ENCODE data around the gene SETD3.
"Not testable (repeated sequence)": the region's sequence is repeated elsewhere in the genome, so short reads cannot be mapped to it uniquely, and the experiment has no call there.

Gene SETD3

GRCh38 chr14:99357916-99358390 lies 122.7 kb downstream of the SETD3 start:
- no peaks in the 10 kb centered on the region for H3K4me1 ChIP-seq (ENCODE audit: insufficient read depth, low read length)
- peaks cover 0 to 3% of the 10 kb centered on the region in 2 donors for H3K27me3 ChIP-seq (ENCODE audit: control insufficient read depth in 1 of 2, insufficient read depth in 2 of 2, low read length in 2 of 2)
- no peak overlapping the region for H3K4me3 ChIP-seq (ENCODE audit: low read depth in 1 of 2, low read length in 2 of 2)
- no peak overlapping the region for H3K9ac ChIP-seq (ENCODE audit: low read length)
- H3K9me3 ChIP-seq (ENCODE audit: low read length) = no peaks in the 10 kb centered on the region
- no peaks in the 10 kb centered on the region for H3K36me3 ChIP-seq (ENCODE audit: insufficient read depth, low read length)
- no peak overlapping the region for H3K27ac ChIP-seq (ENCODE audit: low read depth, low read length)

GRCh38 chr14:99357151-99357915 lies 123.3 kb downstream of the SETD3 start:
- Histone ChIP-seq H3K9ac (ENCODE audit: low read length) (no peak overlapping the region), H3K9me3 (ENCODE audit: low read length) (no peaks in the 10 kb centered on the region), H3K4me3 (ENCODE audit: low read depth in 1 of 2, low read length in 2 of 2) (no peak overlapping the region), H3K4me1 (ENCODE audit: insufficient read depth, low read length) (no peaks in the 10 kb centered on the region), H3K27ac (ENCODE audit: low read depth, low read length) (no peak overlapping the region), H3K27me3 (ENCODE audit: control insufficient read depth in 1 of 2, insufficient read depth in 2 of 2, low read length in 2 of 2) (peaks cover 0 to 4% of the 10 kb centered on the region in 2 donors), H3K36me3 (ENCODE audit: insufficient read depth, low read length) (no peaks in the 10 kb centered on the region)

GRCh38 chr14:99356031-99356608 lies 124.5 kb downstream of the SETD3 start:
- Histone ChIP-seq H3K27ac (ENCODE audit: low read depth, low read length) (no peak overlapping the region), H3K4me1 (ENCODE audit: insufficient read depth, low read length) (no peaks in the 10 kb centered on the region), H3K4me3 (ENCODE audit: low read depth in 1 of 2, low read length in 2 of 2) (no peak overlapping the region), H3K9ac (ENCODE audit: low read length) (no peak overlapping the region), H3K36me3 (ENCODE audit: insufficient read depth, low read length) (no peaks in the 10 kb centered on the region), H3K27me3 (ENCODE audit: control insufficient read depth in 1 of 2, insufficient read depth in 2 of 2, low read length in 2 of 2) (peaks cover 0 to 4% of the 10 kb centered on the region in 2 donors), H3K9me3 (ENCODE audit: low read length) (no peaks in the 10 kb centered on the region)

- Histone ChIP-seq H3K4me3 (ENCODE audit: low read depth in 1 of 2, low read length in 2 of 2) (no peak overlapping the region), H3K4me1 (ENCODE audit: insufficient read depth, low read length) (no peaks in the 10 kb centered on the region), H3K27ac (ENCODE audit: low read depth, low read length) (no peak overlapping the region), H3K9me3 (ENCODE audit: low read length) (no peaks in the 10 kb centered on the region), H3K36me3 (ENCODE audit: insufficient read depth, low read length) (no peaks in the 10 kb centered on the region), H3K9ac (ENCODE audit: low read length) (no peak overlapping the region), H3K27me3 (ENCODE audit: control insufficient read depth in 1 of 2, insufficient read depth in 2 of 2, low read length in 2 of 2) (peaks cover 0 to 4% of the 10 kb centered on the region in 2 donors)
Measured at GRCh38 chr14:99354166-99354875, 126.3 kb downstream of the SETD3 start.

GRCh38 chr14:99352688-99353280 lies 127.9 kb downstream of the SETD3 start:
- no peaks in the 10 kb centered on the region for H3K4me1 ChIP-seq (ENCODE audit: insufficient read depth, low read length)
- peaks cover 0 to 4% of the 10 kb centered on the region in 2 donors for H3K27me3 ChIP-seq (ENCODE audit: control insufficient read depth in 1 of 2, insufficient read depth in 2 of 2, low read length in 2 of 2)
- no peak overlapping the region for H3K4me3 ChIP-seq (ENCODE audit: low read depth in 1 of 2, low read length in 2 of 2)
- no peak overlapping the region for H3K27ac ChIP-seq (ENCODE audit: low read depth, low read length)
- H3K9me3 ChIP-seq (ENCODE audit: low read length) = no peaks in the 10 kb centered on the region
- no peaks in the 10 kb centered on the region for H3K36me3 ChIP-seq (ENCODE audit: insufficient read depth, low read length)
- no peak overlapping the region for H3K9ac ChIP-seq (ENCODE audit: low read length)

- H3K27me3 ChIP-seq (ENCODE audit: control insufficient read depth in 1 of 2, insufficient read depth in 2 of 2, low read length in 2 of 2) = peaks cover 0 to 4% of the 10 kb centered on the region in 2 donors
- no peaks in the 10 kb centered on the region for H3K9me3 ChIP-seq (ENCODE audit: low read length)
- H3K4me3 ChIP-seq (ENCODE audit: low read depth in 1 of 2, low read length in 2 of 2) = no peak overlapping the region
- no peaks in the 10 kb centered on the region for H3K36me3 ChIP-seq (ENCODE audit: insufficient read depth, low read length)
- no peak overlapping the region for H3K9ac ChIP-seq (ENCODE audit: low read length)
- no peak overlapping the region for H3K27ac ChIP-seq (ENCODE audit: low read depth, low read length)
- no peaks in the 10 kb centered on the region for H3K4me1 ChIP-seq (ENCODE audit: insufficient read depth, low read length)
Measured at GRCh38 chr14:99351166-99352007, 129.3 kb downstream of the SETD3 start.

GRCh38 chr14:99350751-99351150 lies 129.9 kb downstream of the SETD3 start:
- no peaks in the 10 kb centered on the region for H3K9me3 ChIP-seq (ENCODE audit: low read length)
- H3K27ac ChIP-seq (ENCODE audit: low read depth, low read length) = no peak overlapping the region
- H3K9ac ChIP-seq (ENCODE audit: low read length) = no peak overlapping the region
- peaks cover 0 to 4% of the 10 kb centered on the region in 2 donors for H3K27me3 ChIP-seq (ENCODE audit: control insufficient read depth in 1 of 2, insufficient read depth in 2 of 2, low read length in 2 of 2)
- no peaks in the 10 kb centered on the region for H3K4me1 ChIP-seq (ENCODE audit: insufficient read depth, low read length)
- H3K4me3 ChIP-seq (ENCODE audit: low read depth in 1 of 2, low read length in 2 of 2) = no peak overlapping the region
- H3K36me3 ChIP-seq (ENCODE audit: insufficient read depth, low read length) = no peaks in the 10 kb centered on the region

GRCh38 chr14:99349721-99350495 lies 130.8 kb downstream of the SETD3 start:
- Histone ChIP-seq H3K27ac (ENCODE audit: low read depth, low read length) (no peak overlapping the region), H3K4me3 (ENCODE audit: low read depth in 1 of 2, low read length in 2 of 2) (no peak overlapping the region), H3K36me3 (ENCODE audit: insufficient read depth, low read length) (no peaks in the 10 kb centered on the region), H3K4me1 (ENCODE audit: insufficient read depth, low read length) (no peaks in the 10 kb centered on the region), H3K9ac (ENCODE audit: low read length) (no peak overlapping the region), H3K9me3 (ENCODE audit: low read length) (no peaks in the 10 kb centered on the region), H3K27me3 (ENCODE audit: control insufficient read depth in 1 of 2, insufficient read depth in 2 of 2, low read length in 2 of 2) (peaks cover 0 to 4% of the 10 kb centered on the region in 2 donors)

GRCh38 chr14:99348816-99349614 lies 131.6 kb downstream of the SETD3 start:
- no peak overlapping the region for H3K9ac ChIP-seq (ENCODE audit: low read length)
- no peaks in the 10 kb centered on the region for H3K36me3 ChIP-seq (ENCODE audit: insufficient read depth, low read length)
- H3K4me1 ChIP-seq (ENCODE audit: insufficient read depth, low read length) = no peaks in the 10 kb centered on the region
- H3K27ac ChIP-seq (ENCODE audit: low read depth, low read length) = no peak overlapping the region
- no peak overlapping the region for H3K4me3 ChIP-seq (ENCODE audit: low read depth in 1 of 2, low read length in 2 of 2)
- no peaks in the 10 kb centered on the region for H3K9me3 ChIP-seq (ENCODE audit: low read length)
- peaks cover 0 to 4% of the 10 kb centered on the region in 2 donors for H3K27me3 ChIP-seq (ENCODE audit: control insufficient read depth in 1 of 2, insufficient read depth in 2 of 2, low read length in 2 of 2)

GRCh38 chr14:99348231-99348630 lies 132.4 kb downstream of the SETD3 start:
- not testable (repeated sequence) for H3K4me1 ChIP-seq (ENCODE audit: insufficient read depth, low read length); H3K36me3 ChIP-seq (ENCODE audit: insufficient read depth, low read length); H3K27ac ChIP-seq (ENCODE audit: low read depth, low read length); H3K9ac ChIP-seq (ENCODE audit: low read length); H3K4me3 ChIP-seq (ENCODE audit: low read depth in 1 of 2, low read length in 2 of 2); H3K9me3 ChIP-seq (ENCODE audit: low read length); H3K27me3 ChIP-seq (ENCODE audit: control insufficient read depth in 1 of 2, insufficient read depth in 2 of 2, low read length in 2 of 2)

All from muscle layer of colon (tissue), 2 donors.